Mesenchymal stem cell (in vitro differentiated cells and primary cell): ENCODE measurements around the gene MICAL2.
A peak's percentile ranks its signal among the peaks of the same experiment; 100 is the strongest.

ENCODE experiments used
- DNase-seq: peaks from one replicate; pipeline ENCODE4 v3.0.0-alpha.2; 2013
- H2AFZ ChIP-seq: one replicate; pipeline ENCODE4 v1.6.1; 2013; ENCODE audit warnings: low read depth, mild to moderate bottlenecking, control low read depth, inconsistent platforms, low read length, moderate library complexity
- H2AK5ac ChIP-seq: 2 replicates; pipeline ENCODE4 v1.6.1; 2013; ENCODE audit warnings: low read length, moderate library complexity, mild to moderate bottlenecking, inconsistent platforms; ENCODE audit not compliant: severe bottlenecking
- H2BK120ac ChIP-seq: one replicate; pipeline ENCODE4 v1.6.1; 2013; ENCODE audit warnings: low read depth, mild to moderate bottlenecking, inconsistent platforms, low read length, moderate library complexity
- H2BK12ac ChIP-seq, 2 experiments: one replicate each; pipeline ENCODE4 v1.6.1; 2013; ENCODE audit warnings: inconsistent platforms in 2 of 2, low read length in 2 of 2, mild to moderate bottlenecking in 2 of 2, moderate library complexity in 2 of 2, control low read depth in 1 of 2
- H2BK15ac ChIP-seq: one replicate; pipeline ENCODE4 v1.6.1; 2013; ENCODE audit warnings: mild to moderate bottlenecking, low read depth, inconsistent platforms; ENCODE audit not compliant: poor library complexity, severe bottlenecking
- H2BK5ac ChIP-seq: 2 replicates; pipeline ENCODE4 v1.6.1; 2013; ENCODE audit warnings: low read depth, mild to moderate bottlenecking, low read length, control low read depth, inconsistent platforms; ENCODE audit not compliant: poor library complexity, severe bottlenecking
- H3K14ac ChIP-seq, 2 experiments: one replicate each; pipeline ENCODE4 v1.6.1; 2013; ENCODE audit warnings: inconsistent platforms in 2 of 2, low read length in 2 of 2, control low read depth in 1 of 2, mild to moderate bottlenecking in 1 of 2, moderate library complexity in 1 of 2
- H3K18ac ChIP-seq, 2 experiments: one replicate each; pipeline ENCODE4 v1.6.1; 2013; ENCODE audit warnings: inconsistent platforms in 2 of 2, low read length in 2 of 2, control low read depth in 1 of 2, low read depth in 1 of 2, mild to moderate bottlenecking in 1 of 2
- H3K23ac ChIP-seq, 2 experiments: one replicate each; pipeline ENCODE4 v1.6.1; 2013; ENCODE audit warnings: inconsistent platforms in 2 of 2, low read length in 2 of 2, mild to moderate bottlenecking in 2 of 2, moderate library complexity in 2 of 2, control low read depth in 1 of 2
- H3K27ac ChIP-seq: 2 replicates; pipeline ENCODE4 v1.5.1; 2013; ENCODE audit warnings: mild to moderate bottlenecking, moderate library complexity, low read length, control low read depth, inconsistent platforms; ENCODE audit not compliant: poor library complexity, severe bottlenecking
- H3K27me3 ChIP-seq, 2 experiments: 2 replicates each; pipeline versions ENCODE4 v1.6.1 to v1.7.0; 2013; ENCODE audit warnings: low read length in 2 of 2, mild to moderate bottlenecking in 2 of 2, moderate library complexity in 2 of 2, control low read depth in 1 of 2, inconsistent platforms in 1 of 2; ENCODE audit not compliant: control insufficient read depth in 1 of 2, insufficient read depth in 1 of 2
- H3K36me3 ChIP-seq, 2 experiments: 2 replicates each; pipeline versions ENCODE4 v1.6.1 to v1.7.0; 2013; ENCODE audit warnings: low read length in 2 of 2, control low read depth in 1 of 2, inconsistent platforms in 1 of 2, low read depth in 1 of 2, mild to moderate bottlenecking in 1 of 2; ENCODE audit not compliant: insufficient read depth in 2 of 2, control insufficient read depth in 1 of 2
- H3K4ac ChIP-seq, 2 experiments: one replicate each; pipeline ENCODE4 v1.6.1; 2013; ENCODE audit warnings: inconsistent platforms in 2 of 2, low read length in 2 of 2, mild to moderate bottlenecking in 2 of 2, moderate library complexity in 2 of 2, control low read depth in 1 of 2, low read depth in 1 of 2
- H3K4me1 ChIP-seq: 2 replicates; pipeline ENCODE4 v1.6.1; 2013; ENCODE audit warnings: low read depth, low read length, control low read depth; ENCODE audit not compliant: control insufficient read depth, insufficient read depth
- H3K4me2 ChIP-seq: 2 replicates; pipeline ENCODE4 v1.6.1; 2013; ENCODE audit warnings: low read length, mild to moderate bottlenecking, inconsistent platforms; ENCODE audit not compliant: poor library complexity, severe bottlenecking
- H3K4me3 ChIP-seq, 2 experiments: 2 replicates each; pipeline versions ENCODE4 v1.5.1 to v1.7.0; 2013; ENCODE audit warnings: low read length in 2 of 2, mild to moderate bottlenecking in 2 of 2, control low read depth in 1 of 2, low read depth in 1 of 2; ENCODE audit not compliant: insufficient read depth in 1 of 2
- H3K79me1 ChIP-seq: replicated peaks from 2 replicates; pipeline ENCODE4 v1.6.1; 2013; ENCODE audit warnings: mild to moderate bottlenecking, control low read depth, low read length, inconsistent platforms; ENCODE audit not compliant: poor library complexity, severe bottlenecking
- H3K9ac ChIP-seq: 2 replicates; pipeline ENCODE4 v1.7.0; 2013; ENCODE audit warnings: mild to moderate bottlenecking, low read length, moderate library complexity
- H3K9me3 ChIP-seq: 2 replicates; pipeline ENCODE4 v1.7.0; 2013; ENCODE audit warnings: mild to moderate bottlenecking, low read length; ENCODE audit not compliant: control insufficient read depth
- H4K8ac ChIP-seq: one replicate; pipeline ENCODE4 v1.6.1; 2013; ENCODE audit warnings: inconsistent platforms, mild to moderate bottlenecking, low read length, moderate library complexity
- H4K91ac ChIP-seq: one replicate; pipeline ENCODE4 v1.6.1; 2013; ENCODE audit warnings: mild to moderate bottlenecking, low read length, inconsistent platforms
- WGBS: methylation state at CpG from one replicate; pipeline ENCODE4 v1.1.7; 2013; ENCODE audit warnings: mixed read lengths; 5-methylcytosine and 5-hydroxymethylcytosine counted together

The MICAL2 gene

GRCh38 chr11:12278766-12279671, 168.6 kb downstream of the MICAL2 start:
- H3K27ac ChIP-seq: no peak overlapping the region
- DNase-seq: no peak
- no peak overlapping the region for H3K23ac ChIP-seq
- no peak overlapping the region for H3K4me3 ChIP-seq
- peaks cover 1% of the 10 kb centered on the region for H3K79me1 ChIP-seq
- H3K27me3 ChIP-seq: no peaks in the 10 kb centered on the region
- no peak overlapping the region for H3K9ac ChIP-seq
- H2BK120ac ChIP-seq: no peak overlapping the region
- no peak overlapping the region for H3K4me2 ChIP-seq
- H4K91ac ChIP-seq: peak overlapping the region; percentile 56
- peak overlapping the region in 1 of 2 experiments; percentile 3 for H2BK12ac ChIP-seq
- no peaks in the 10 kb centered on the region for H3K9me3 ChIP-seq
- H3K14ac ChIP-seq: no peak overlapping the region
- H3K4ac ChIP-seq: no peak overlapping the region
- H3K18ac ChIP-seq: peak overlapping the region in 1 of 2 experiments; percentile 14
- WGBS: 94% methylated on average over 13 of the region's 13 CpGs
- H2BK15ac ChIP-seq: no peak overlapping the region
- H2AFZ ChIP-seq: no peak overlapping the region
- H3K4me1 ChIP-seq: peaks cover 8% of the 10 kb centered on the region
- peak overlapping the region; percentile 24 for H2AK5ac ChIP-seq
- no peaks in the 10 kb centered on the region for H3K36me3 ChIP-seq
- H4K8ac ChIP-seq: no peak overlapping the region
- H2BK5ac ChIP-seq: no peak overlapping the region

DNA sequence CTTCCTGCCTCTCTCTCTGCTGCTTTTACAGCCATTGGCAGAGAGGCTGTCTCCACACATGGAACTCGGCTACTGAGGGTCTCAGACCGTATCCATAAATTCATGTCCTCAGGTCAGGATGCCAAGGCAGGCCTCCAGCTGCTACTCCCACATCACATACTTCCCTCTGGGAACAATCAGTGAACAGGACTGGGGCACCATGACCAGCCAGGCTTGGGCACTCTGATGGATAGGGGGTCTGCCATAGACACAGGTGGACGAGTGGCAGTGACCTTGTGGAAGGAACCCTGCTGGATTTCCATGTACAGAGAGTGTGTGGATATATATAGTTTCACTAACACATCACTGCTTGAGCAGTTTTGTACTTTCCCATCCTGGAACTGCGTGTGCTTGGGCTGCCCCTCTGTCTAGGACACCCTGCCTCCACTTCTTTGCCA, 169.3 kb downstream of the MICAL2 start:
- Histone ChIP-seq H3K4me1 (peaks cover 7% of the 10 kb centered on the region), H3K79me1 (peaks cover 1% of the 10 kb centered on the region), H3K9ac (no peak overlapping the region), H3K9me3 (no peaks in the 10 kb centered on the region), H3K18ac (peak overlapping the region in 1 of 2 experiments; percentile 14), H3K14ac (no peak overlapping the region), H2BK120ac (no peak overlapping the region), H3K27me3 (no peaks in the 10 kb centered on the region), H3K27ac (no peak overlapping the region), H2AK5ac (peak overlapping the region; percentile 21), H3K36me3 (no peaks in the 10 kb centered on the region), H3K4me3 (no peak overlapping the region), H2BK5ac (no peak overlapping the region), H4K8ac (no peak overlapping the region), H2BK15ac (no peak overlapping the region), H2AFZ (no peak overlapping the region), H4K91ac (peak overlapping the region; percentile 56), H2BK12ac (peak overlapping the region in 1 of 2 experiments; percentile 3), H3K23ac (no peak overlapping the region), H3K4ac (no peak overlapping the region), H3K4me2 (no peak overlapping the region)
- WGBS: 100% methylated on average over 3 of the region's 4 CpGs
- DNase-seq: no peak

- no peak overlapping the region for H2AFZ ChIP-seq
- H3K9ac ChIP-seq: no peak overlapping the region
- DNase-seq: no peak
- H3K4me1 ChIP-seq: peaks cover 9% of the 10 kb centered on the region
- H4K8ac ChIP-seq: no peak overlapping the region
- H3K27ac ChIP-seq: no peak overlapping the region
- peaks cover 1% of the 10 kb centered on the region for H3K79me1 ChIP-seq
- H2AK5ac ChIP-seq: peak overlapping the region; percentile 31
- WGBS: 93% methylated on average over 4 of the region's 4 CpGs
- no peak overlapping the region for H3K14ac ChIP-seq
- no peak overlapping the region for H3K18ac ChIP-seq
- H2BK120ac ChIP-seq: no peak overlapping the region
- no peak overlapping the region for H3K23ac ChIP-seq
- no peak overlapping the region for H4K91ac ChIP-seq
- H3K4ac ChIP-seq: no peak overlapping the region
- H2BK15ac ChIP-seq: no peak overlapping the region
- no peak overlapping the region for H3K4me3 ChIP-seq
- no peaks in the 10 kb centered on the region for H3K27me3 ChIP-seq
- no peak overlapping the region for H3K4me2 ChIP-seq
- H2BK5ac ChIP-seq: no peak overlapping the region
- H3K9me3 ChIP-seq: no peaks in the 10 kb centered on the region
- H3K36me3 ChIP-seq: no peaks in the 10 kb centered on the region
- H2BK12ac ChIP-seq: peak overlapping the region in 1 of 2 experiments; percentile 25
Observed at GRCh38 chr11:12280199-12280837, 169.9 kb downstream of the MICAL2 start.
